ENCODE results near the gene TEX53. TPM values are rescaled to one million over a fixed set of nuclear protein-coding genes. Genes with fewer than 3 reads are reported as not detected.

Gene TEX53
- polyA plus RNA-seq, 1 donor from 2014 or later: not detected

GRCh38 chr9:114693248-114693855 is 35.7 kb upstream of the TEX53 start:
- no peaks in the 10 kb centered on the region for H3K9me3 ChIP-seq (ENCODE audit: low read length)
- no peak for TF ChIP-seq CTCF (IDR thresholded peaks at IDR 0.05; ENCODE audit: poor library complexity, severe bottlenecking)
- no peak for TF ChIP-seq SMC3 (conservative IDR thresholded peaks at IDR 0.05; ENCODE audit: poor library complexity)
- no peak for TF ChIP-seq EP300 (conservative IDR thresholded peaks at IDR 0.05; ENCODE audit: poor library complexity, severe bottlenecking)
- TF ChIP-seq, protein P1, sequence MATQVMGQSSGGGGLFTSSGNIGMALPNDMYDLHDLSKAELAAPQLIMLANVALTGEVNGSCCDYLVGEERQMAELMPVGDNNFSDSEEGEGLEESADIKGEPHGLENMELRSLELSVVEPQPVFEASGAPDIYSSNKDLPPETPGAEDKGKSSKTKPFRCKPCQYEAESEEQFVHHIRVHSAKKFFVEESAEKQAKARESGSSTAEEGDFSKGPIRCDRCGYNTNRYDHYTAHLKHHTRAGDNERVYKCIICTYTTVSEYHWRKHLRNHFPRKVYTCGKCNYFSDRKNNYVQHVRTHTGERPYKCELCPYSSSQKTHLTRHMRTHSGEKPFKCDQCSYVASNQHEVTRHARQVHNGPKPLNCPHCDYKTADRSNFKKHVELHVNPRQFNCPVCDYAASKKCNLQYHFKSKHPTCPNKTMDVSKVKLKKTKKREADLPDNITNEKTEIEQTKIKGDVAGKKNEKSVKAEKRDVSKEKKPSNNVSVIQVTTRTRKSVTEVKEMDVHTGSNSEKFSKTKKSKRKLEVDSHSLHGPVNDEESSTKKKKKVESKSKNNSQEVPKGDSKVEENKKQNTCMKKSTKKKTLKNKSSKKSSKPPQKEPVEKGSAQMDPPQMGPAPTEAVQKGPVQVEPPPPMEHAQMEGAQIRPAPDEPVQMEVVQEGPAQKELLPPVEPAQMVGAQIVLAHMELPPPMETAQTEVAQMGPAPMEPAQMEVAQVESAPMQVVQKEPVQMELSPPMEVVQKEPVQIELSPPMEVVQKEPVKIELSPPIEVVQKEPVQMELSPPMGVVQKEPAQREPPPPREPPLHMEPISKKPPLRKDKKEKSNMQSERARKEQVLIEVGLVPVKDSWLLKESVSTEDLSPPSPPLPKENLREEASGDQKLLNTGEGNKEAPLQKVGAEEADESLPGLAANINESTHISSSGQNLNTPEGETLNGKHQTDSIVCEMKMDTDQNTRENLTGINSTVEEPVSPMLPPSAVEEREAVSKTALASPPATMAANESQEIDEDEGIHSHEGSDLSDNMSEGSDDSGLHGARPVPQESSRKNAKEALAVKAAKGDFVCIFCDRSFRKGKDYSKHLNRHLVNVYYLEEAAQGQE (IDR thresholded peaks at IDR 0.05; ENCODE audit: borderline replicate concordance): no peak
- TF ChIP-seq TAF1 (IDR thresholded peaks at IDR 0.05; ENCODE audit: low read depth): no peak
- TF ChIP-seq MXI1 (conservative IDR thresholded peaks at IDR 0.05; ENCODE audit: poor library complexity, severe bottlenecking): no peak
- TF ChIP-seq RAD21 (conservative IDR thresholded peaks at IDR 0.05): no peak
- TF ChIP-seq POLR2AphosphoS5 (IDR thresholded peaks at IDR 0.05): no peak
- TF ChIP-seq EZH2 (IDR thresholded peaks at IDR 0.05; ENCODE audit: borderline replicate concordance, insufficient read depth, low read length, poor library complexity, severe bottlenecking): no peak
- no peaks in the 10 kb centered on the region for H4K20me1 ChIP-seq (ENCODE audit: insufficient read depth)
- no peaks in the 10 kb centered on the region for H3K9me2 ChIP-seq (ENCODE audit: insufficient read depth, low read length)
- no peak overlapping the region for H3K4me3 ChIP-seq (ENCODE audit: low read length)
- no peak overlapping the region for H3K27ac ChIP-seq (ENCODE audit: low read length)
- H3F3A ChIP-seq (ENCODE audit: insufficient read depth, low read length, poor library complexity, severe bottlenecking): no peaks in the 10 kb centered on the region
- no peaks in the 10 kb centered on the region for H3K79me2 ChIP-seq (replicated peaks; ENCODE audit: insufficient read depth, low read length)
- H3K9ac ChIP-seq (ENCODE audit: low read length): no peak overlapping the region
- H3K27me3 ChIP-seq (ENCODE audit: insufficient read depth, low read depth, low read length): no peaks in the 10 kb centered on the region
- H3K4me2 ChIP-seq (ENCODE audit: low read length): no peak overlapping the region
- H3K36me3 ChIP-seq (ENCODE audit: insufficient read depth, low read length): no peaks in the 10 kb centered on the region
- no peak overlapping the region for H2AFZ ChIP-seq (ENCODE audit: low read depth, low read length)

GRCh38 chr9:114691956-114692295 is 34.3 kb upstream of the TEX53 start:
- Histone ChIP-seq H3K36me3 (ENCODE audit: insufficient read depth, low read length) (no peaks in the 10 kb centered on the region), H3K79me2 (replicated peaks; ENCODE audit: insufficient read depth, low read length) (no peaks in the 10 kb centered on the region), H3K9me3 (ENCODE audit: low read length) (no peaks in the 10 kb centered on the region), H4K20me1 (ENCODE audit: insufficient read depth) (no peaks in the 10 kb centered on the region), H3K27ac (ENCODE audit: low read length) (no peak overlapping the region), H3K9ac (ENCODE audit: low read length) (no peak overlapping the region), H3K4me2 (ENCODE audit: low read length) (no peak overlapping the region), H3K27me3 (ENCODE audit: insufficient read depth, low read depth, low read length) (no peaks in the 10 kb centered on the region), H3K9me2 (ENCODE audit: insufficient read depth, low read length) (no peaks in the 10 kb centered on the region), H2AFZ (ENCODE audit: low read depth, low read length) (no peak overlapping the region), H3F3A (ENCODE audit: insufficient read depth, low read length, poor library complexity, severe bottlenecking) (no peaks in the 10 kb centered on the region), H3K4me3 (ENCODE audit: low read length) (no peak overlapping the region)
- no peak for TF ChIP-seq CTCF (IDR thresholded peaks at IDR 0.05; ENCODE audit: poor library complexity, severe bottlenecking)
- TF ChIP-seq MXI1 (conservative IDR thresholded peaks at IDR 0.05; ENCODE audit: poor library complexity, severe bottlenecking): no peak
- no peak for TF ChIP-seq RAD21 (conservative IDR thresholded peaks at IDR 0.05)
- no peak for TF ChIP-seq TAF1 (IDR thresholded peaks at IDR 0.05; ENCODE audit: low read depth)
- TF ChIP-seq SMC3 (conservative IDR thresholded peaks at IDR 0.05; ENCODE audit: poor library complexity): no peak
- TF ChIP-seq EZH2 (IDR thresholded peaks at IDR 0.05; ENCODE audit: borderline replicate concordance, insufficient read depth, low read length, poor library complexity, severe bottlenecking): no peak
- no peak for TF ChIP-seq EP300 (conservative IDR thresholded peaks at IDR 0.05; ENCODE audit: poor library complexity, severe bottlenecking)
- TF ChIP-seq POLR2AphosphoS5 (IDR thresholded peaks at IDR 0.05): no peak
